Activated T-cell treated with anti-CD3 and anti-CD28 coated beads, Interleukin-2, amount 50 U/mL, for 4 hours (primary cell): Measurements from ENCODE around the gene TOMT. TPM values are rescaled to one million over a fixed set of nuclear protein-coding genes. Genes with fewer than 3 reads are reported as not detected.
"Not testable (repeated sequence)": the region's sequence is repeated elsewhere in the genome, so short reads cannot be mapped to it uniquely, and the experiment has no call there.

Experiments
- ATAC-seq, 2 donors: fragments of 200-7000 bp; cut with Tn5 transposase; one replicate each; pipeline ENCODE4 v1.10.0; 2021
- DNase-seq: peaks from one replicate; pipeline ENCODE4 v3.0.0-alpha.2; 2020
- H3K27me3 Mint-ChIP-seq: one replicate; pipeline ENCODE4 v1.8.0; 2021; ENCODE audit warnings: low read depth, mixed read lengths
- H3K36me3 Mint-ChIP-seq: one replicate; pipeline ENCODE4 v1.8.0; 2022; ENCODE audit warnings: mixed read lengths; ENCODE audit not compliant: insufficient read depth
- H3K4me1 Mint-ChIP-seq: one replicate; pipeline ENCODE4 v1.8.0; 2021; ENCODE audit warnings: low read depth, mixed read lengths
- H3K4me3 Mint-ChIP-seq: one replicate; pipeline ENCODE4 v1.8.0; 2021; ENCODE audit warnings: mild to moderate bottlenecking, moderate library complexity, mixed read lengths
- H3K9me3 Mint-ChIP-seq: one replicate; pipeline ENCODE4 v1.8.0; 2021; ENCODE audit warnings: mixed read lengths
- total RNA-seq, 3 donors: library from RNA; stranded (reverse); gene quantifications; one replicate each; pipeline ENCODE4 v1.2.1, GENCODE V29; 2021

The TOMT gene
- total RNA-seq, 3 donors from 2014 or later, result not detected

- Mint-ChIP-seq H3K27me3 (peaks cover 6% of the 10 kb centered on the region), H3K4me1 (no peaks in the 10 kb centered on the region), H3K4me3 (no peak overlapping the region), H3K36me3 (peaks cover 7% of the 10 kb centered on the region), H3K9me3 (peaks cover 15% of the 10 kb centered on the region)
- DNase-seq (no peak), ATAC-seq (no peak)
Observed at GRCh38 chr11:72125956-72126355, 20.2 kb downstream of the TOMT start.

- Mint-ChIP-seq H3K27me3 (peaks cover 7% of the 10 kb centered on the region), H3K4me3 (no peak overlapping the region), H3K9me3 (peaks cover 15% of the 10 kb centered on the region), H3K4me1 (no peaks in the 10 kb centered on the region), H3K36me3 (peaks cover 7% of the 10 kb centered on the region)
- DNase-seq, result no peak
- ATAC-seq, result no peak
Observed at GRCh38 chr11:72127923-72128322, 22.2 kb downstream of the TOMT start.

- DNase-seq (no peak), ATAC-seq (no peak)
- H3K4me1 Mint-ChIP-seq, result no peaks in the 10 kb centered on the region
- no peak overlapping the region for H3K4me3 Mint-ChIP-seq
- H3K9me3 Mint-ChIP-seq, result peaks cover 15% of the 10 kb centered on the region
- H3K27me3 Mint-ChIP-seq, result peaks cover 6% of the 10 kb centered on the region
- H3K36me3 Mint-ChIP-seq, result peaks cover 7% of the 10 kb centered on the region
Observed at GRCh38 chr11:72129381-72129780, 23.7 kb downstream of the TOMT start.

- Mint-ChIP-seq H3K36me3 (peaks cover 7% of the 10 kb centered on the region), H3K4me3 (no peak overlapping the region), H3K4me1 (no peaks in the 10 kb centered on the region), H3K27me3 (peaks cover 8% of the 10 kb centered on the region), H3K9me3 (peaks cover 15% of the 10 kb centered on the region)
- ATAC-seq, result no peak
- DNase-seq, result no peak
Observed at GRCh38 chr11:72132646-72133045, 26.9 kb downstream of the TOMT start.

GRCh38 chr11:72135473-72135872 is 29.7 kb downstream of the TOMT start, which contains the start of gene FOLR3:
Gene FOLR3, plus strand, starts transcription at chr11:72135725. Its CDS starts 228 bp downstream, at chr11:72135953.
- H3K4me1 Mint-ChIP-seq, result not testable (repeated sequence)

GRCh38 chr11:72135891-72136683 is 30.4 kb downstream of the TOMT start:
- ATAC-seq, result no peak
- Mint-ChIP-seq H3K4me3 (no peak overlapping the region), H3K9me3 (no peaks in the 10 kb centered on the region), H3K36me3 (no peaks in the 10 kb centered on the region), H3K4me1 (peaks cover 3% of the 10 kb centered on the region), H3K27me3 (peaks cover 11% of the 10 kb centered on the region)
- DNase-seq, result no peak

More at GRCh38 chr11:72135473-72135872, 29.7 kb downstream of the TOMT start, which contains the start of gene FOLR3:
- not testable (repeated sequence) for DNase-seq, H3K27me3 Mint-ChIP-seq, H3K36me3 Mint-ChIP-seq, ATAC-seq, H3K9me3 Mint-ChIP-seq, H3K4me3 Mint-ChIP-seq

GRCh38 chr11:72136684-72137262 is 31.0 kb downstream of the TOMT start:
- peaks cover 15% of the 10 kb centered on the region for H3K27me3 Mint-ChIP-seq
- ATAC-seq, result no peak
- no peaks in the 10 kb centered on the region for H3K9me3 Mint-ChIP-seq
- no peaks in the 10 kb centered on the region for H3K36me3 Mint-ChIP-seq
- H3K4me1 Mint-ChIP-seq, result peaks cover 7% of the 10 kb centered on the region
- no peak for DNase-seq
- no peak overlapping the region for H3K4me3 Mint-ChIP-seq

- ATAC-seq (no peak), DNase-seq (no peak)
- Mint-ChIP-seq H3K4me1 (peaks cover 10% of the 10 kb centered on the region), H3K27me3 (peaks cover 13% of the 10 kb centered on the region), H3K4me3 (no peak overlapping the region), H3K36me3 (no peaks in the 10 kb centered on the region), H3K9me3 (no peaks in the 10 kb centered on the region)
Observed at GRCh38 chr11:72138821-72139390, 33.2 kb downstream of the TOMT start.

GRCh38 chr11:72139500-72139899 is 33.8 kb downstream of the TOMT start:
- Mint-ChIP-seq H3K4me1 (peaks cover 11% of the 10 kb centered on the region), H3K36me3 (no peaks in the 10 kb centered on the region), H3K27me3 (peaks cover 14% of the 10 kb centered on the region), H3K9me3 (no peaks in the 10 kb centered on the region), H3K4me3 (no peak overlapping the region)
- ATAC-seq, result no peak
- no peak for DNase-seq

GRCh38 chr11:72140661-72141060 is 34.9 kb downstream of the TOMT start:
- H3K27me3 Mint-ChIP-seq, result peaks cover 12% of the 10 kb centered on the region
- H3K9me3 Mint-ChIP-seq, result no peaks in the 10 kb centered on the region
- no peak overlapping the region for H3K4me3 Mint-ChIP-seq
- H3K4me1 Mint-ChIP-seq, result peaks cover 11% of the 10 kb centered on the region
- ATAC-seq (no peak), DNase-seq (no peak)
- H3K36me3 Mint-ChIP-seq, result no peaks in the 10 kb centered on the region

- Mint-ChIP-seq H3K36me3 (no peaks in the 10 kb centered on the region), H3K9me3 (no peaks in the 10 kb centered on the region), H3K27me3 (peaks cover 12% of the 10 kb centered on the region), H3K4me3 (no peak overlapping the region), H3K4me1 (peaks cover 11% of the 10 kb centered on the region)
- DNase-seq (no peak), ATAC-seq (peak; percentile 78 to 86)
Observed at GRCh38 chr11:72141066-72141465, 35.3 kb downstream of the TOMT start.

- H3K9me3 Mint-ChIP-seq, H3K36me3 Mint-ChIP-seq, H3K4me3 Mint-ChIP-seq, DNase-seq, ATAC-seq: not testable (repeated sequence)
- Mint-ChIP-seq H3K27me3 (peaks cover 12% of the 10 kb centered on the region), H3K4me1 (peaks cover 11% of the 10 kb centered on the region)
Observed at GRCh38 chr11:72142086-72142485, 36.4 kb downstream of the TOMT start.

GRCh38 chr11:72142543-72142942 is 36.8 kb downstream of the TOMT start:
- H3K27me3 Mint-ChIP-seq, result peaks cover 12% of the 10 kb centered on the region
- not testable (repeated sequence) for H3K36me3 Mint-ChIP-seq, ATAC-seq

GRCh38 chr11:72144807-72145565 is 39.3 kb downstream of the TOMT start:
- Mint-ChIP-seq H3K4me3 (no peak overlapping the region), H3K36me3 (no peaks in the 10 kb centered on the region), H3K9me3 (no peaks in the 10 kb centered on the region), H3K27me3 (peaks cover 12% of the 10 kb centered on the region), H3K4me1 (peaks cover 11% of the 10 kb centered on the region)
- ATAC-seq (no peak), DNase-seq (no peak)

More at GRCh38 chr11:72142543-72142942, 36.8 kb downstream of the TOMT start:
- H3K9me3 Mint-ChIP-seq, H3K4me3 Mint-ChIP-seq, DNase-seq: not testable (repeated sequence)
- peaks cover 11% of the 10 kb centered on the region for H3K4me1 Mint-ChIP-seq
